RWPE2 (cell line): Measurements from ENCODE around the gene TOP3B.

Experiments used
- ATAC-seq: fragments of 200-7000 bp; cut with Tn5 transposase; 3 replicates; pipeline ENCODE4 v1.9.1; 2021; ENCODE audit warnings: low read depth
- DNase-seq: peaks from one replicate; pipeline ENCODE4 v3.0.0-alpha.2; 2020; ENCODE audit warnings: low spot score
- H3K27ac ChIP-seq: fragments of 450-650 bp; 2 replicates; pipeline ENCODE4 v1.5.1; 2017; ENCODE audit warnings: mild to moderate bottlenecking; ENCODE audit not compliant: poor library complexity, severe bottlenecking
- H3K27me3 ChIP-seq: fragments of 250-450 bp; sonication (Bioruptor Pico); 2 replicates; pipeline ENCODE4 v1.5.1; 2021; ENCODE audit warnings: mild to moderate bottlenecking, moderate library complexity; ENCODE audit not compliant: insufficient read depth, poor library complexity, severe bottlenecking
- H3K36me3 ChIP-seq: fragments of 250-450 bp; sonication (Bioruptor Pico); 2 replicates; pipeline ENCODE4 v1.5.1; 2020; ENCODE audit warnings: low read depth, mild to moderate bottlenecking, moderate library complexity
- H3K4me1 ChIP-seq: fragments of 250-450 bp; sonication (Bioruptor Pico); 2 replicates; pipeline ENCODE4 v1.5.1; 2021; ENCODE audit warnings: mild to moderate bottlenecking, moderate library complexity; ENCODE audit not compliant: insufficient read depth, poor library complexity, severe bottlenecking
- H3K4me3 ChIP-seq: fragments of 250-450 bp; sonication (Bioruptor Pico); 2 replicates; pipeline ENCODE4 v1.5.1; 2021; ENCODE audit warnings: mild to moderate bottlenecking, moderate library complexity; ENCODE audit not compliant: severe bottlenecking
- H3K9me3 ChIP-seq: fragments of 250-450 bp; sonication (Bioruptor Pico); 2 replicates; pipeline ENCODE4 v1.5.1; 2021; ENCODE audit warnings: mild to moderate bottlenecking, moderate library complexity; ENCODE audit not compliant: severe bottlenecking
- TF ChIP-seq, protein P1 (sequence below): fragments of 450-650 bp; IDR thresholded peaks from one replicate; pipeline ENCODE4 v1.5.1; 2017; ENCODE audit warnings: mild to moderate bottlenecking, moderate library complexity; ENCODE audit not compliant: poor library complexity, severe bottlenecking

TOP3B gene

GRCh38 chr22:21977814-21978213 is 4.8 kb downstream of the TOP3B start:
- peaks cover 2% of the 10 kb centered on the region for H3K9me3 ChIP-seq
- no peak overlapping the region for H3K27ac ChIP-seq
- peaks cover 38% of the 10 kb centered on the region for H3K36me3 ChIP-seq

DNA sequence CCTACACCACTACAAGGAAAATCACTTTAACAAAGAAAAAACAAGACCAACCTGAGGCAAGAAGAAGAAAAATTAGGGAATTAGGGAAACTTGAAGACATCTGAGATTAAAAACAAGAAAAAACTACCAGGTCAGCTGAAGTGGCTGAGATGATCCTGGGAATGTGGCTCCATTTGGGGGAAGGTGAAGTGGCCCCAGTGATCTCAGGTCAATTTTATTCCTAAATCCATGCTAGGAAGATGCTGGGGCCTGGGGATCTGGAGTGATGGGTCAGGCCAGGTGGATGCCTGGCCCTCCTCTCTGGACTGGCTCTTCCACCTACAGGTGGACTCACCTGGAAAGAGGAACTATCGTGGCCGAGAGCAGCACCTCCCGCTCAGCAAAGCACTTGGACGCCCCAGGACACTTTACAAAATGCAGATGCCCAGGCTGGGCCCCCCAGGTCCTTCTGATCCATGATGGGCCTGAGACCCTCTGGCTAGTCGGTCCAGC is 6.7 kb downstream of the TOP3B start:
- H3K27ac ChIP-seq: no peak overlapping the region
- H3K27me3 ChIP-seq: no peaks in the 10 kb centered on the region
- H3K36me3 ChIP-seq: peaks cover 57% of the 10 kb centered on the region
- H3K9me3 ChIP-seq: no peaks in the 10 kb centered on the region
- H3K4me3 ChIP-seq: no peak overlapping the region
- TF ChIP-seq, protein P1, sequence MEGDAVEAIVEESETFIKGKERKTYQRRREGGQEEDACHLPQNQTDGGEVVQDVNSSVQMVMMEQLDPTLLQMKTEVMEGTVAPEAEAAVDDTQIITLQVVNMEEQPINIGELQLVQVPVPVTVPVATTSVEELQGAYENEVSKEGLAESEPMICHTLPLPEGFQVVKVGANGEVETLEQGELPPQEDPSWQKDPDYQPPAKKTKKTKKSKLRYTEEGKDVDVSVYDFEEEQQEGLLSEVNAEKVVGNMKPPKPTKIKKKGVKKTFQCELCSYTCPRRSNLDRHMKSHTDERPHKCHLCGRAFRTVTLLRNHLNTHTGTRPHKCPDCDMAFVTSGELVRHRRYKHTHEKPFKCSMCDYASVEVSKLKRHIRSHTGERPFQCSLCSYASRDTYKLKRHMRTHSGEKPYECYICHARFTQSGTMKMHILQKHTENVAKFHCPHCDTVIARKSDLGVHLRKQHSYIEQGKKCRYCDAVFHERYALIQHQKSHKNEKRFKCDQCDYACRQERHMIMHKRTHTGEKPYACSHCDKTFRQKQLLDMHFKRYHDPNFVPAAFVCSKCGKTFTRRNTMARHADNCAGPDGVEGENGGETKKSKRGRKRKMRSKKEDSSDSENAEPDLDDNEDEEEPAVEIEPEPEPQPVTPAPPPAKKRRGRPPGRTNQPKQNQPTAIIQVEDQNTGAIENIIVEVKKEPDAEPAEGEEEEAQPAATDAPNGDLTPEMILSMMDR: no peak
- no peak for ATAC-seq
- no peak for DNase-seq
- H3K4me1 ChIP-seq: no peaks in the 10 kb centered on the region

More at GRCh38 chr22:21977814-21978213, 4.8 kb downstream of the TOP3B start:
- no peak for DNase-seq
- no peak for ATAC-seq
- TF ChIP-seq, protein P1: no peak
- Histone ChIP-seq H3K4me3 (no peak overlapping the region), H3K4me1 (peaks cover 1% of the 10 kb centered on the region), H3K27me3 (no peaks in the 10 kb centered on the region)

GRCh38 chr22:21975273-21975672 is 7.3 kb downstream of the TOP3B start:
- no peak overlapping the region for H3K27ac ChIP-seq
- no peak for ATAC-seq
- H3K36me3 ChIP-seq: peaks cover 62% of the 10 kb centered on the region
- TF ChIP-seq, protein P1: no peak
- no peak overlapping the region for H3K4me3 ChIP-seq
- H3K9me3 ChIP-seq: no peaks in the 10 kb centered on the region
- H3K27me3 ChIP-seq: no peaks in the 10 kb centered on the region
- no peak for DNase-seq
- H3K4me1 ChIP-seq: no peaks in the 10 kb centered on the region

DNA sequence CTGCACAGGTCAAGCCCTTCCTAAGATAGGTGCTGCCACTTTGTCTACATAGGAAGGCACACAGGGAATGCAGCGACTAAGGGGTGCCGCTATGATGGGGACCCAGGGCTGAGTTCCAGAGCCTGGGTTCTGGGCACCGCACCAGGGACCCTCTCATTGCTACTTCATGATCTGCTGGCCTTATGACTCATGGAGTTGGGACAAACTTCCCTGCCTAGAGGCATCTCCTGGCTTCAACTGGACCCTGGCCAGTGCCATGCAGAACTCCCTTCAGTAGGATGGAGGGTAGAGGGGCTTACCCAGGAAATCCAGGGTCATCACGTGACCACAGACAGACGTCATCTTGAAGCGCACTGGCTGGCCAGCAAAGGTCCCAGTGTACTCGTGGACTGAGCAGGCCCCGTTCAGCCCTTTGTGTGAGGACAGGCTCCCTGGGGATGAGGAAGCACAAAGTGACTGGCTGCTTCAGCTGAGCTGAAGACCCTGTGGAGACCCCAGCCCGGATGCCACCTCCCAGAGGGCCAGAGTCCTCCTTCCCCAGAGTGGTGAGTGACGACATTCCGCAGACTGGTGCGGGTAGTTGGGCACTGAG is 8.4 kb downstream of the TOP3B start:
- Histone ChIP-seq H3K36me3 (peaks cover 68% of the 10 kb centered on the region), H3K27ac (no peak overlapping the region), H3K27me3 (no peaks in the 10 kb centered on the region), H3K4me3 (no peak overlapping the region), H3K9me3 (no peaks in the 10 kb centered on the region), H3K4me1 (no peaks in the 10 kb centered on the region)
- DNase-seq: no peak
- TF ChIP-seq, protein P1: no peak
- ATAC-seq: no peak

DNA sequence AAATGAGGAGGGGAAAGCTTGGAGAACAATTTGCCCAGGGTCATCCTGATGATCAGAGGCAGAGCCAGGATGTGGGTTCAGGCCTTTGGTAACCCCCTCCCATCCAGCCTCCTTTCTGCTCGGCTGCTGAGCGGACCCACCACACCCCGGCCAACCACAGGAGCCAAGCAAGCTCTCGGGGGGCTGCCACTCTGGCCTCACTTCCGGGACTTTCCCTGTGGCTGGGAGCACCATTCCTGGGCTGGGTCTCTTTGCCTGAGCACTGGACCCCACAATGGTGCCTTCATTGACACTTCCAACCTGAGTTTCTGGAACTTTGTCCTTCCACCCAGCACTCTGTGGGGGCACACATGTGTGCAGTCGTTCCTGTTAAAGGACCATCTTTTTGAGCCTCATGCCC is 9.8 kb downstream of the TOP3B start:
- Histone ChIP-seq H3K36me3 (peaks cover 80% of the 10 kb centered on the region), H3K27me3 (no peaks in the 10 kb centered on the region), H3K27ac (no peak overlapping the region), H3K4me3 (no peak overlapping the region), H3K9me3 (no peaks in the 10 kb centered on the region), H3K4me1 (no peaks in the 10 kb centered on the region)
- ATAC-seq: no peak
- no peak for DNase-seq
- TF ChIP-seq, protein P1: no peak
